NCI-H510A treated with DMSO at 0.1 percent for 48 hours (cell line): Measurements from ENCODE around the gene SEMA4D.
"Not testable (repeated sequence)": the region's sequence is repeated elsewhere in the genome, so short reads cannot be mapped to it uniquely, and the experiment has no call there.

Experiments
- DNase-seq: peaks from one replicate; lab custom pipeline; 2025; lab: John Stamatoyannopoulos, UW

Gene SEMA4D

GRCh38 chr9:89352451-89352850 lies 145.5 kb downstream of the SEMA4D start:
- DNase-seq: no peak

GRCh38 chr9:89351584-89352300 lies 146.2 kb downstream of the SEMA4D start:
- no peak for DNase-seq

- peak; percentile 31 for DNase-seq
Observed at GRCh38 chr9:89350988-89351557, 146.8 kb downstream of the SEMA4D start.

- no peak for DNase-seq
Observed at GRCh38 chr9:89349607-89350006, 148.3 kb downstream of the SEMA4D start.

- no peak for DNase-seq
Observed at GRCh38 chr9:89347651-89348050, 150.3 kb downstream of the SEMA4D start.

- no peak for DNase-seq
Observed at GRCh38 chr9:89346696-89347095, 151.2 kb downstream of the SEMA4D start.

GRCh38 chr9:89345476-89345875 lies 152.4 kb downstream of the SEMA4D start:
- DNase-seq: no peak

GRCh38 chr9:89343812-89344211 lies 154.1 kb downstream of the SEMA4D start:
- DNase-seq: not testable (repeated sequence)

GRCh38 chr9:89342948-89343347 lies 155.0 kb downstream of the SEMA4D start:
- no peak for DNase-seq

- no peak for DNase-seq
Observed at GRCh38 chr9:89342213-89342612, 155.7 kb downstream of the SEMA4D start.

- no peak for DNase-seq
Observed at GRCh38 chr9:89340332-89340731, 157.6 kb downstream of the SEMA4D start.

- no peak for DNase-seq
Observed at GRCh38 chr9:89339807-89340206, 158.1 kb downstream of the SEMA4D start.

GRCh38 chr9:89330513-89330912 lies 167.4 kb downstream of the SEMA4D start:
- DNase-seq: no peak

GRCh38 chr9:89329917-89330316 lies 168.0 kb downstream of the SEMA4D start:
- DNase-seq: no peak

- no peak for DNase-seq
Observed at GRCh38 chr9:89328064-89328463, 169.8 kb downstream of the SEMA4D start.

- no peak for DNase-seq
Observed at GRCh38 chr9:89325733-89326132, 172.2 kb downstream of the SEMA4D start.

- no peak for DNase-seq
Observed at GRCh38 chr9:89323390-89323789, 174.5 kb downstream of the SEMA4D start.

GRCh38 chr9:89319015-89319905 lies 178.7 kb downstream of the SEMA4D start:
- DNase-seq: no peak

- DNase-seq: peak; percentile 95
Observed at GRCh38 chr9:89318123-89319014, 179.5 kb downstream of the SEMA4D start, which contains the start of gene SECISBP2. SECISBP2 (plus strand) TSS chr9:89318500; CDS start chr9:89318577, 77 bp downstream.

GRCh38 chr9:89317282-89317681 lies 180.6 kb downstream of the SEMA4D start:
- no peak for DNase-seq

GRCh38 chr9:89315482-89315881 lies 182.4 kb downstream of the SEMA4D start:
- DNase-seq: no peak

- DNase-seq: peak; percentile 4
Observed at GRCh38 chr9:89314955-89315354, 183.0 kb downstream of the SEMA4D start.
